Right renal cortex interstitium (tissue), 3 donors: ENCODE results near the gene WDR31. TPM values are rescaled to one million over a fixed set of nuclear protein-coding genes. Genes with fewer than 3 reads are reported as not detected.
"Not testable (repeated sequence)": the region's sequence is repeated elsewhere in the genome, so short reads cannot be mapped to it uniquely, and the experiment has no call there.

Experiments used
- DNase-seq, 3 donors: peaks; one replicate each; pipeline ENCODE4 v3.0.0-alpha.2; 2013; ENCODE audit warnings: low read depth in 3 of 3, low spot score in 2 of 3
- polyA plus RNA-seq, 3 donors: library from polyadenylated mRNA; unstranded; fragments of 120-200 nt; gene quantifications; one replicate each; pipeline ENCODE4 v1.2.1, GENCODE V29; 2013; ENCODE audit not compliant: insufficient read length in 3 of 3

Gene WDR31
- polyA plus RNA-seq, result 1 to 10 TPM; 7.2 to 7.9 (median 7.6) TPM

GRCh38 chr9:113340011-113340699, at the start of gene WDR31:
Gene WDR31, minus strand, starts transcription at chr9:113340275. Its CDS starts 8,253 bp downstream, at chr9:113332022.
- DNase-seq, result peak; percentile 78 to 83 (median 82)

DNA sequence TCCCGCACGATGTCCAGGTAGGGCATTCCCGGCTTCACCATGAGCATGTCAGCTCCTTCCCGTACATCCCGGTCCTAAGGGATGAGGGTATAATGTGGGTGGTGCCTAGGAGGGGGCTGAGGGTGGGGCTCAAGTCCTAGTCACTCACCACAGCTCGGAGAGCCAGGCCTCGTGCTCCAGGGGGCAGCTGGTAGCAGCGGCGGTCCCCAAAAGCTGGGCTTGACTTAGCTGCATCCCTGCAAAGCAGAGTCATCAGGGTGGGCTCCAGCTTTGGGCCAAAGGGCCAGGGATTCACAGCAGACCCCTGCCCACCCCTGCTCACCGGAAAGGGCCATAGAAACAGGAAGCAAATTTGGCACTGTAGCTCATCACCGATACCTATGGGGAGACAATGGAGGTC, 49.4 kb upstream of the WDR31 start:
- DNase-seq, result no peak

- DNase-seq, result no peak
These were observed 48.8 kb upstream of the WDR31 start for GRCh38 chr9:113388833-113389232.

DNA sequence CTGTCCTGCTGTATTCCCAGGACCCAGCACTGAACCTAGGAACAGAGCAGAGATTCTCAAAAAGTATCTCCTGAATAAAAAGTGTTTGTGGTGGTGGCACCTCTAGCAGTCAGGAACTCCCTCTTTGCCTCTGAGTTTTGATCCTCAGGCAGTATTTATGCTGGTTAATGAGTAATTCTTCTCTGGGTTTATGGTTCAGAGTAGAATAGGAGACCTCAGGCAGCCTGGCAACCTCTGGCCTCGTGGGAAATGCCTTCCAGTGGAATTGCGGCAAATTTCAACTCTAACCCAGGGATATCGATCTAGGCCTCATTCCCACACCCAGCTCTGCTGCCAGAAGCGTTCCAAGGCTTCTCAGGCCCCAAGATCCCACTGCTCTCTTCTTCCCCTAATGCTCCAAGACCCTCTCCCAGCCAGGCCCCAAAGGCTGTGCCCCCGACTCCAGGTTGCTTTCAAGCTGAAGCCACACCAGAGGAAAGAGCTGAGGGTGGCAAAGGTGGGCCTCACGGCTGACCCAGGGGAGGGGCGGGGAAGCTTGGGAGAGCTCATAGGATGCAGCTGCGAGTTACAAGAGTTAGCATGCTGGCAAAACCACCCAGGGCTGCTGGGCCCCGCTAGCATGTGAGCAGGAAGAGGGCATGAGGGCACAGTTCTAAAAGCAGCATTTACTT, 47.6 kb upstream of the WDR31 start:
- DNase-seq, result no peak

DNA sequence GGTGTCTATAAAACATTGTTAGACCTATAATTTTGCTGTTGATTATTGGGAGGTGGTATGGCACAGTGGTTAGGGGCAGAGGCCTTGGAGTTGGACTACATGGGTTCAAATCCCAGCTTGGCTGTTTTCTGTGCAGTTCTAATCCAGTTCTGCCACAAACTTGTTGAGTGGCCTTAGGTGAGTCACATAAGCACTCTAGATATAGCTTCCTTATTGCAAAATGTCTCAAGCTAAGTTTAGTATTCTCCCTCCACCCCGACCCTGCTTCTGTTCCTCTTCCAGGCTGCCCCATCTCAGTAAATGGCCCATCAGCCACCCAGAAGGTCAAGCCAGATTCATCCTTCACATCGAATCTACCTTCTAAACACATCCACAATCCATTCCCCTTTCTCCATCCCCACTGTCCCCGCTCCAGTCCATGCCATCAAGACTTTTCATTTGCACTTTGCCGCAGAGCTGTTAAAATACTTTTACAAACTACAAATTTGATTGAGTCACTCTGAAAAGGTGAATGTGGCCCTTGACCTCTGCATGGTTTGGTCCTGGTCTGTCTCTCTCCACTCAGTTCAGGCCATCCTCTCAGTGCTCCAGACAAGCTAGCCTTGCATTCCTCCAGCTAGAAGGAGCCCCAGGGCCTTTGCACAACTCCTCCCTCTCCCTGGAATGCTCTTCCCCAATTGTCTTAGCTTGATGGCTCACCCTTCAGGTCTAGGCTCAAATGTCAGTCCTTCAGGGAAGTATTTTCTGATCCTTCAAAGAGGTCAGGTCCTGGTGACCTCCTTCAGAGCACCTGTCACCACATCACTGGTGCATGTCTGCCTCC, 46.7 kb upstream of the WDR31 start:
- DNase-seq, result no peak

DNA sequence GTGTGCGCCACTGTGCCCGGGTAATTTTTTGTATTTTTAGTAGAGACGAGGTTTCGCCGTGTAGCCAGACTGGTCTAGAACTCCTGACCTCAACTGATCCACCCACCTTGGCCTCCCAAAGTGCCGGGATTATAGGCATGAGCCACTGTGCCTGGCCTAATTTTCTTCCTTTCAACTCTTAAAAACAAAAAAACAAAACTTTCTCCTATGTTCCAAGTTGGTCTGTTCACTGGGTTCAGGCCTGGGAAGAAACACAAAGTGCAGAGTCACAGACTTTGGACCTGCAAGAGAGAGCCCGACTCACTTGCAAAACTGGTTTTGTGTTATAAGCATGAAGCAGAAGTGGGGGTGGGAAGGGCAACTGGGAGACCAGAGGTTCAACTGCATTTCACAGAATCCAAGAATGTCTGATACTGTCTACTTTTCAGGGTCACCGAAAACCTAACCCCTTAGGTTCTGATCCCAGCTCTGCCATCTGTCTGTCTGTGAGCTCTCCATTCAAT, 41.9 kb upstream of the WDR31 start:
- DNase-seq, result peak in 1 of 3 donors; percentile 39

DNA sequence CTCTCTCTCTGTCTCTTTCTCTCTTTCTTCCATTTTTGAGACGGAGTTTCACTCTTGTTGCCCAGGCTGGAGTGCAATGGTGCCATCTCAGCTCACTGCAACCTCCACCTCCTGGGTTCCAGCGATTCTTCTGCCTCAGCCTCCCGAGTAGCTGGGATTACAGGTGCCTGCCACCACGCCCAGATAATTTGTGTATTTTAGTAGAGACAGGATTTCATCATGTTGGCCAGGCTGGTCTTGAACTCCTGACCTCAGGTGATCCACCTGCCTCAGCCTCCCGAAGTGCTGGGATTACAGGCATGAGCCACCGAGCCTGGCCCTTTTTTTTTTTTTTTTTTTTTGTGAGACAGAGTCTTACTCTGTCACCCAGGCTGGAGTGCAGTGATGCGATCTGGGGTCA, 41.4 kb upstream of the WDR31 start:
- DNase-seq, result not testable (repeated sequence)

- DNase-seq, result no peak
These were observed 40.8 kb upstream of the WDR31 start for GRCh38 chr9:113380869-113381378.

DNA sequence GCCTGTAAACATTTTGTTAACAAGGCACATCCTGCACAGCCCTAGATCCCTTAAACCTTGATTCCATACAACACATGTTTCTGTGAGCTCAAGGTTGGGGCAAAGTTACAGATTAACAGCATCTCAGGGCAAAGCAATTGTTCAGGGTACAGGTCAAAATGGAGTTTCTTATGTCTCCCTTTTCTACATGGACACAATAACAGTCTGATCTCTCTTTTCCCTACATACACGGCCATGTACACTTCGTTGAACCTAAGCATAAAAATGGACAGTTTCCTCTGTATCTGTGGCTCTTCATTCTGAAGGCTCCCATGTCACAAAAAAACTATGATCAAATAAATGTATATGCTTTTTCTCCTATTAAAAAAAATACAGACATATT, 39.7 kb upstream of the WDR31 start:
- not testable (repeated sequence) for DNase-seq

DNA sequence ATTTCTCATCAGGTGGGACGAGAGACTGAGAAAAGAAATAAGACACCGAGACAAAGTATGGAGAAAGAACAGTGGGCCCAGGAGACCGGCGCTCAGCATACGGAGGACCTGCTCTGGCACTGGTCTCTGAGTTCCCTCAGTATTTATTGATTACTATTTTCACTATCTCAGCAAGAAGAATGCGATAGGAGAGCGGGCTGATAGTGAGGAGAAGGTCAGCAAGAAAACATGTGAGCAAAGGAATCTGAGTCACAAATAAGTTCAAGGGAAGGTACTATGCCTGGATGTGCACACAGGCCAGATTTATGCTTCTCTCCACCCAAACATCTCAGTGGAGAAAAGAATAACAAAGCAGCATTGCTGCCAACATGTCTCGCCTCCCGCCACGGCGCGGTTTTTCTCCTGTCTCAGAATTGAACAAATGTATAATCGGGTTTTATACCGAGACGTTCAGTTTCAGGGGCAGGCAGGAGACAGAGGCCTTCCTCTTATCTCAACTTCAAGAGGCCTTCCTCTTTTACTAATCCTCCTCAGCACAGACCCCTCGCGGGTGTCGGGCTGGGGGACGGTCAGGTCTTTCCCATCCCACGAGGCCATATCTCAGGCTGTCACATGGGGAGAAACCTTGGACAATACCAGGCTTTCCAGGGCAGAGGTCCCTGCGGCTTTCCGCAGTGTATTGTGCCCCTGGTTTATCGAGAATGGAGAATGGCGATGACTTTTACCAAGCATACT, 39.2 kb upstream of the WDR31 start:
- DNase-seq, result not testable (repeated sequence)

DNA sequence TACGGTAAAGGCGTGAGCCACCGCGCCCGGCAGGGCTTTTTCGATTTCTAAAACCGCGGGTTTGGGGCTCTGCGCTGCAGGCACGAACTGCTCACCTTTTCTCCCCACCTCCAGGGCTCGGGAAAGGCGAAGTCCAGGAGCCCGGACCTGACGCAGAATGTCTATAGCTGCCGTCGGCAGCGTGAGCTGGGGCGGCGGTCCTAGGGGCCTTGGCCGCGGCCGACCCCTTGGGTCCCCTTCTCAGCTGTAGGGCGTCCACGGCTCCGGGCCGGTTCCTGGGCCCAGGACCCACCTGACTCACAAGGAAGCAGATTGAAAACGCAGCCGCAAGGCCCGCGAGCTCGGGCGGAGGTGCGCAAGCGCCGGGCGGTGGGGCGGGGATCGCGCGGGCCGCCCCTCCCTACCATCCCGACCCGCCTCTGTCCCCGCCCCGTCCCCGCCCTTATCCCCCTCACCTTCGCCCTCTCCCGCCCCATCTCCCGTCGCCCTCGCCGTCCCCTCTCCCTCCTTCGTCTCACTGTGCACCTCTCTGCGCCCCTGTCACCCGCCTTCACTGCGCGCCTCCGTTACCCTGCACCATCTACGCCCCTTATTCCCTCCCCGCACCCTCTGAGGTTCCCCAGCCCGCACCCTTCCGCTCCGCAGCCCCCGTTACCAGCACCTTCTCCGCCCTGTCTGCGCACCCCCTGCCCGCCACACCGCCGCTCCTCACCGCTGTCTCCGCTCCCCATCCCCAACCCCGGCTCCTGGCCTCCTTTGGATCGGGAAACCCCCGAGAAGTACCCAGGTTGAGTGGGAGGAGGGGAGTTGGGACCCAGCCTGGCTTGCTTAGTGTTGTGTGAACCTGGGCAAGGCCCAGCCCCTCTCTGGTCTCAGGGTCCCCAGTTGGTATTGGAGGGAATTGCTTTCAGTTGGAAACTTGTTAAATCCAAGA, 36.8 kb upstream of the WDR31 start, which contains the start of gene HDHD3:
Gene HDHD3, minus strand, starts transcription at position 353 of the 934 bp plus-strand sequence. CDS start 2,632 bp downstream, outside the sequence.
- peak in 1 of 3 donors; percentile 60 for DNase-seq

DNA sequence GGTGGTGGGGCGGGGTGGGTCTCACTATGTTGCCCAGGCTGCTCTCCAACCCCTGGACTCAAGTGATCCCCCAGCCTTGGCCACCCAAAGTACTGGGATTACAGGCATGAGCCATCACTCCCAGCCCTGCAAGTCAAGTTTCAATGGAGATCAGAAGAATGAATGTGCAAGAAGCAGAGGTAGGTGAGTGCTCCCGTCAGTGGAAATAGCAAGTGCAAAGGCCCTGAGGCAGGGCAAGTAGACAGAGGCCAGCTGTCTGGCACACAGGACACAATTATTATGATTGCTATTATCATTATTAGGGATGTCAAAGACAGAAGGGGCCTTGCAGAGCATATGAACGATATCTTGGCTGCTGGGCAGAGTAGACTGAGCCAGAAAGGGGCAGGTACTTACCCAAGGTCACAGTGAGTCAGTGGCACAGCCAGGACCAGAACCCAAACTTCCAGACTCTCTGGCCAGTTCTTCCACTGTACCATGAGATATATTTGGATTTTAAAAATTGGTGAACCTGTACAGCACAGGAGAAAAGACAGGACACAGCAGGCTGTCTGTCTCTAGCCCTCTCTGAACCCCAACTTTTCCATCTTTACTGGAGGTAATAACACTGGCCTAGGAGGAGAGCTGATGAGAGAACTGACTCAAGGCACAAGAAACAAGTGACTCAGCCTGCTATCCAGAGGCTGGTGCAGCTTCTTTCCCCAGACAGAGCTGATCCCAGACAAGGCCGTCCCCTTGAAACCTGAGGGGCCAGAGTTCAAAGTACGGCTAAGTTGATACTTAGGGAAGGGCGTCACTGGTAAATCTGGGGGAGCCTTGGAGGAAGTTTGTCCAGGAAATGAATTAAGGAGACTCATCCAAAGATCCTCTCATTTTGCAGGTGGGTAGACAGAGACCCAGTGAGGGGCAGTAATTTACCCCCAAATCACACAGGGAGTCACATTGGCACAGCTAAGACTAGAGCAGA, 35.3 kb upstream of the WDR31 start:
- no peak for DNase-seq

GRCh38 chr9:113373676-113374392, 33.8 kb upstream of the WDR31 start:
- DNase-seq, result no peak

DNA sequence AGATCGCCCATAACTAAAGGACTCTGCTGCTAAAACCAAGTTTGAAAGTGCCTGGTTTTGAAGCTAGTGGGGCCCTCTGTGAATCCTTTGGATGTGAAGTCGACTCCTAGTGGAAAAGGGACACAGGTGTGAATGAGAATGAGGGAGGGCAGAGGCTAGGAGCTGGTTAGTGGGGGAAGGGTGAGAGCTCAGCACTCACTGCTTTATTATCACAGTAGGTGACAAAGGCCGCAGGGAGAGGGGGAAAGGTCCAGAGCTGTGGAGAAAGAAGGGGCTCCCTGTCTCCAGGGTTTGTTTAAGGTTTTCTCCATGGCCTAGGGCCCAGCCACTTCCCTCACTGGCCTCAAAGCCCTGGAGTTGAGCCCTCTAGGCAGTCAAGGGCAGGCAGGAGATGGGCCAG, 33.2 kb upstream of the WDR31 start:
- DNase-seq, result no peak

GRCh38 chr9:113372059-113372458, 32.0 kb upstream of the WDR31 start:
- DNase-seq, result no peak

DNA sequence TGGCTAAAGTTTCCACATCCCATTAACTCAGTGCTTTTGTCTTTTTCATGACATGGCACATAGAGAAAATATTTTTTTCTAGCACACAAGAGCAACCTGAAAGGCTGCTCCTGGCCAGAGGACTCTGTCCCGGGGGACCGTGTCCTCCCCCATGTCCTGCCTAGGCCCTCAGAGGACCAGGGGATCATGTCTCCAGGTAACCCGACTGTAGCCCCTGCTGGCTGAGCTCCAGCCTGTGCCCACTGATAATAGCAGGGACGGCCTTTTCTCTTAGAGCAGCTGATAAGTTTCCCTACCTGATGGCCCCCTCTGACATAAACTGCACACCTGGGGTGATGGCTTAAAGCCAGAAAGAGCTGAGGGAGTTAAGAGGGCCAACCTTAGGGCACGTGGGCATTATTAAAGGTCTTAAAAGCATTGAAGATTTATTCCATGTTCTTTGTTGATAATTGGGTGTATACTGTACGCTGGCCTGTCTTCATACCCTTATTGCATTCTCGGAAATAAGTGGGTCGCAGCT, 30.8 kb upstream of the WDR31 start:
- no peak for DNase-seq

- DNase-seq, result no peak
These were observed 29.7 kb upstream of the WDR31 start for GRCh38 chr9:113369855-113370140.
